GM21717 (cell line): ENCODE data around the gene L2HGDH.

Source experiments
- ATAC-seq: cut with Tn5 transposase; IDR thresholded peaks from one replicate; pipeline ENCODE4 v1.9.1; 2021; ENCODE audit warnings: mild to moderate bottlenecking, moderate library complexity; ENCODE audit not compliant: unreplicated experiment

The L2HGDH gene

GRCh38 chr14:50299585-50299984, 12.4 kb downstream of the L2HGDH start:
- ATAC-seq, result no peak

- no peak for ATAC-seq
Measured at GRCh38 chr14:50290306-50290705, 21.7 kb downstream of the L2HGDH start.

GRCh38 chr14:50288146-50288545, 23.9 kb downstream of the L2HGDH start:
- ATAC-seq, result no peak

GRCh38 chr14:50285861-50286260, 26.2 kb downstream of the L2HGDH start:
- ATAC-seq, result no peak

- ATAC-seq, result no peak
Measured at GRCh38 chr14:50272498-50272897, 39.5 kb downstream of the L2HGDH start.

- ATAC-seq, result no peak
Measured at GRCh38 chr14:50270932-50271331, 41.1 kb downstream of the L2HGDH start.

- ATAC-seq, result no peak
Measured at GRCh38 chr14:50265029-50265428, 47.0 kb downstream of the L2HGDH start.

- ATAC-seq, result no peak
Measured at GRCh38 chr14:50263321-50263720, 48.7 kb downstream of the L2HGDH start.

- ATAC-seq, result no peak
Measured at GRCh38 chr14:50262865-50263264, 49.2 kb downstream of the L2HGDH start.

GRCh38 chr14:50260511-50260910, 51.5 kb downstream of the L2HGDH start:
- no peak for ATAC-seq

GRCh38 chr14:50260072-50260471, 52.0 kb downstream of the L2HGDH start:
- ATAC-seq, result no peak

GRCh38 chr14:50257732-50258131, 54.3 kb downstream of the L2HGDH start:
- ATAC-seq, result no peak

GRCh38 chr14:50254248-50254647, 57.8 kb downstream of the L2HGDH start:
- no peak for ATAC-seq

- no peak for ATAC-seq
Measured at GRCh38 chr14:50249136-50249775, 62.8 kb downstream of the L2HGDH start.

GRCh38 chr14:50247245-50247644, 64.8 kb downstream of the L2HGDH start:
- no peak for ATAC-seq

GRCh38 chr14:50242566-50243310, 69.3 kb downstream of the L2HGDH start:
- no peak for ATAC-seq

- no peak for ATAC-seq
Measured at GRCh38 chr14:50242096-50242495, 69.9 kb downstream of the L2HGDH start.

GRCh38 chr14:50237427-50237826, 74.6 kb downstream of the L2HGDH start:
- ATAC-seq, result no peak

- no peak for ATAC-seq
Measured at GRCh38 chr14:50233951-50234250, 78.1 kb downstream of the L2HGDH start.

- ATAC-seq, result no peak
Measured at GRCh38 chr14:50233166-50233950, 78.7 kb downstream of the L2HGDH start.

GRCh38 chr14:50232276-50232642, 79.8 kb downstream of the L2HGDH start:
- no peak for ATAC-seq
